K562 (cell line): Measurements from ENCODE around the gene UROS. TPM values are rescaled to one million over a fixed set of nuclear protein-coding genes. Genes with fewer than 3 reads are reported as not detected.

Experiments
- ATAC-seq: fragments of 200-7000 bp; cut with Tn5 transposase; 3 replicates; pipeline ENCODE4 v1.9.1; 2020; ENCODE audit warnings: moderate library complexity
- BruUV-seq: library from RNA; stranded (reverse); fragments of 400-500 nt; replicated peaks from 2 replicates; lab custom pipeline; 2021; lab: Mats Ljungman, UMichigan
- CTCF ChIA-PET: fragments of 300-600 bp; formaldehyde crosslinking; extraction: SDS; loops from one replicate; lab custom pipeline; 2021; ENCODE audit warnings: low intra/inter-chr PET ratio; lab: Yijun Ruan, JAX
- POLR2A ChIA-PET: fragments of 300-600, 350-650 bp; sonication (Branson Sonifier 250); formaldehyde crosslinking; extraction: SDS; loops from one replicate; lab custom pipeline; 2021; ENCODE audit warnings: antibody characterized with exemption, inconsistent platforms; lab: Yijun Ruan, JAX
- DNase-seq, 4 experiments: peaks; one replicate each; pipeline versions ENCODE4 v3.0.0 to v3.0.0-alpha.2; 2011 to 2018; ENCODE audit warnings: low spot score in 3 of 4, mixed read lengths in 3 of 4; ENCODE audit errors: extremely low read depth in 1 of 4
- FAIRE-seq: peaks from 2 replicates; lab custom pipeline; 2011; peaks lifted over from hg19 to GRCh38; lab: Jason Lieb, UNC
- H2AFZ ChIP-seq: 2 replicates; pipeline ENCODE4 v1.6.0; 2011; ENCODE audit warnings: low read depth, low read length, control low read depth, inconsistent platforms
- H3K27ac ChIP-seq: fragments of 200-600 bp; 3 replicates; pipeline ENCODE4 v1.8.0; 2011; ENCODE audit warnings: low read depth, mild to moderate bottlenecking, control low read depth, inconsistent platforms, low read length, moderate library complexity, mixed read lengths; ENCODE audit errors: extremely low read depth
- H3K27me3 ChIP-seq, 2 experiments: fragments of 300-600 bp in 1 of 2; 2 replicates in 1 of 2; 3 replicates in 1 of 2; pipeline versions ENCODE4 v1.6.0 to v1.8.0; 2011; ENCODE audit warnings: inconsistent platforms in 2 of 2, low read length in 2 of 2, mild to moderate bottlenecking in 1 of 2, mixed read lengths in 1 of 2, moderate library complexity in 1 of 2; ENCODE audit not compliant: control insufficient read depth in 2 of 2, insufficient read depth in 2 of 2
- H3K36me3 ChIP-seq: fragments of 300-600 bp; 3 replicates; pipeline ENCODE4 v1.8.0; 2011; ENCODE audit warnings: mild to moderate bottlenecking, low read length, inconsistent platforms; ENCODE audit not compliant: control insufficient read depth, insufficient read depth
- H3K4me1 ChIP-seq, 2 experiments: fragments of 200-600 bp in 1 of 2; replicated peaks in 1 of 2; 2 replicates in 1 of 2; 3 replicates in 1 of 2; pipeline versions ENCODE4 v1.5.1 to v1.8.0; 2011; ENCODE audit warnings: inconsistent platforms in 2 of 2, low read length in 2 of 2, mild to moderate bottlenecking in 1 of 2, mixed read lengths in 1 of 2, moderate library complexity in 1 of 2; ENCODE audit not compliant: control insufficient read depth in 2 of 2, insufficient read depth in 2 of 2
- H3K4me2 ChIP-seq: 2 replicates; pipeline ENCODE4 v1.6.1; 2011; ENCODE audit warnings: low read length, control low read depth, inconsistent platforms, mixed read lengths; ENCODE audit not compliant: insufficient read depth
- H3K4me3 ChIP-seq: fragments of 200-600 bp; sonication (generic), shearing (Covaris generic); 2 replicates; pipeline ENCODE4 v1.5.1; 2016; ENCODE audit warnings: control low read depth, inconsistent platforms
- H3K79me2 ChIP-seq: fragments of 200-600 bp; 3 replicates; pipeline ENCODE4 v1.8.0; 2011; ENCODE audit warnings: low read length, inconsistent platforms; ENCODE audit not compliant: control insufficient read depth, insufficient read depth
- H3K9ac ChIP-seq, 2 experiments: 2 replicates each; pipeline versions ENCODE4 v1.6.0 to v1.6.1; 2011; ENCODE audit warnings: low read depth in 2 of 2, low read length in 2 of 2, control low read depth in 1 of 2, inconsistent platforms in 1 of 2, mild to moderate bottlenecking in 1 of 2, mixed read lengths in 1 of 2; ENCODE audit not compliant: insufficient read depth in 1 of 2
- H3K9me1 ChIP-seq: one replicate; pipeline ENCODE4 v1.6.0; 2011; ENCODE audit warnings: inconsistent platforms, mild to moderate bottlenecking, low read length, moderate library complexity; ENCODE audit not compliant: control insufficient read depth, insufficient read depth
- H3K9me3 ChIP-seq: replicated peaks from 2 replicates; pipeline ENCODE4 v1.5.1; 2011; ENCODE audit warnings: low read depth, low read length, inconsistent platforms; ENCODE audit not compliant: control insufficient read depth, insufficient read depth
- H4K20me1 ChIP-seq: replicated peaks from 2 replicates; pipeline ENCODE4 v1.6.1; 2011; ENCODE audit warnings: low read length, inconsistent platforms, mixed read lengths; ENCODE audit not compliant: control insufficient read depth, insufficient read depth
- ATF4 ChIP-seq: fragments of 450-650 bp; formaldehyde crosslinking; IDR thresholded peaks from 2 replicates; pipeline ENCODE4 v1.4.0; 2022; ENCODE audit warnings: mild to moderate bottlenecking, moderate library complexity
- GATAD2B ChIP-seq: fragments of 450-650 bp; IDR thresholded peaks from 2 replicates; pipeline ENCODE4 v1.6.1; 2017; ENCODE audit warnings: mild to moderate bottlenecking, borderline replicate concordance
- RBM34 ChIP-seq: fragments of 200-400 bp; formaldehyde crosslinking; IDR thresholded peaks from 2 replicates; pipeline ENCODE4 v1.6.1; 2018; ENCODE audit warnings: low read length, borderline replicate concordance; ENCODE audit not compliant: insufficient read depth
- SP2 ChIP-seq: IDR thresholded peaks from 2 replicates; pipeline ENCODE4 v1.6.1; 2011; ENCODE audit warnings: mild to moderate bottlenecking, low read depth, low read length, moderate library complexity; ENCODE audit not compliant: poor library complexity, severe bottlenecking; ENCODE audit errors: extremely low read depth
- TEAD2 ChIP-seq: fragments of 450-650 bp; IDR thresholded peaks from 2 replicates; pipeline ENCODE4 v1.6.1; 2016; ENCODE audit warnings: missing genetic modification characterization, control low read depth, missing compliant biosample characterization
- WGBS: fragments of 100-300 bp; shearing (Covaris generic); methylation state at CpG from one replicate; pipeline ENCODE4 v1.1.6; 2016; ENCODE audit warnings: low coverage, mixed read lengths; ENCODE audit not compliant: insufficient coverage; ENCODE audit errors: missing lambda C conversion rate; 5-methylcytosine and 5-hydroxymethylcytosine counted together
- in situ Hi-C: fragments of 300-500 bp; cut with MboI; formaldehyde crosslinking; loops from 4 replicates; pipeline ENCODE4 v1.15.0; 2018; ENCODE audit warnings: inconsistent platforms, mixed read lengths
- intact Hi-C: fragments of 100-400 bp; cut with micrococcal nuclease; formaldehyde crosslinking; loops from 2 replicates; pipeline ENCODE4 v1.14.2; 2022
- polyA plus RNA-seq, 8 experiments: library from polyadenylated mRNA; depleted of rRNA in 4 of 8; stranded (reverse) in 5 of 8; unstranded in 3 of 8; fragments of >200 nt; fragmentation: Nextera tagmentation in 2 of 8; fragmentation: Illumina TruSeq in 1 of 8; extraction: Ambion mirVana in 2 of 8; extraction: Trizol in 1 of 8; gene quantifications; 2 replicates each; pipeline versions ENCODE4 v1.2.1 to v1.2.3, GENCODE V29; 2011 to 2014; ENCODE audit warnings: inconsistent platforms in 1 of 8, missing spikeins in 1 of 8
- total RNA-seq, 7 experiments: library from RNA; depleted of rRNA in 6 of 7; stranded (reverse); fragments of >200 nt in 6 of 7; fragmentation: Illumina TruSeq in 2 of 7; extraction: Trizol in 2 of 7; gene quantifications; 2 replicates each; pipeline versions ENCODE4 v1.2.1 to v1.2.3, GENCODE V29; 2011 to 2021; ENCODE audit warnings: low replicate concordance in 1 of 7

The UROS gene
- total and polyA plus RNA-seq, 9 of the 15 experiments (the other 6 are each of a cell fraction or from before 2014, with no cell fraction given), result 6.4 to 39.1 (median 32.3) TPM

GRCh38 chr10:125797994-125798662 is 24.9 kb downstream of the UROS start:
- TF ChIP-seq SP2, result no peak
- Histone ChIP-seq H3K4me1 (peaks cover 0 to 4% of the 10 kb centered on the region in 2 experiments; a peak in 2 of 5 replicates), H3K9me3 (no peaks in the 10 kb centered on the region), H3K4me2 (no peak overlapping the region), H3K79me2 (no peaks in the 10 kb centered on the region), H3K36me3 (peaks cover 25% of the 10 kb centered on the region; the same call in 2 of the 3 replicates), H2AFZ (no peak overlapping the region), H3K9me1 (no peaks in the 10 kb centered on the region), H4K20me1 (no peaks in the 10 kb centered on the region; the same call in 1 of the 2 replicates), H3K9ac (no peak overlapping the region), H3K27me3 (no peaks in the 10 kb centered on the region), H3K4me3 (no peak overlapping the region), H3K27ac (no peak overlapping the region)
- intact Hi-C loops, result no loop called here
- ChIA-PET POLR2A (interaction anchor here (0.5 to 0.8 kb wide), 2 partner anchors 9 kb away, joined by 3 read pairs; no protein-coding TSS in a partner anchor), CTCF (no interaction called here)
- 47% methylated on average over 5 of the region's 5 CpGs for WGBS
- ATAC-seq, result no peak
- no peak for FAIRE-seq
- DNase-seq, result no peak
- in situ Hi-C loops, result no loop called here
- no TSS peak for BruUV-seq

GRCh38 chr10:125797424-125797823 is 25.6 kb downstream of the UROS start:
- DNase-seq, result no peak
- no peak for ATAC-seq
- ChIA-PET POLR2A (interaction anchor here (1.0 to 2.3 kb wide), 4 partner anchors 9 to 19 kb away, joined by 3 to 5 read pairs (median 4); no protein-coding TSS in a partner anchor), CTCF (no interaction called here)
- H2AFZ ChIP-seq, result no peak overlapping the region
- peaks cover 2% of the 10 kb centered on the region for H3K9me1 ChIP-seq
- peaks cover 30% of the 10 kb centered on the region; the same call in 2 of the 3 replicates for H3K36me3 ChIP-seq
- intact Hi-C loops (no loop called here), in situ Hi-C loops (no loop called here)
- no peak for FAIRE-seq
- BruUV-seq, result no TSS peak
- no peak overlapping the region for H3K4me2 ChIP-seq
- H3K79me2 ChIP-seq, result no peaks in the 10 kb centered on the region
- no peak overlapping the region for H3K27ac ChIP-seq
- no peak overlapping the region for H3K9ac ChIP-seq
- H3K4me3 ChIP-seq, result no peak overlapping the region
- H3K4me1 ChIP-seq, result peaks cover 0 to 4% of the 10 kb centered on the region in 2 experiments; a peak in 2 of 5 replicates
- H4K20me1 ChIP-seq, result no peaks in the 10 kb centered on the region; the same call in 1 of the 2 replicates
- H3K9me3 ChIP-seq, result no peaks in the 10 kb centered on the region
- 82% methylated on average over 7 of the region's 8 CpGs for WGBS
- no peaks in the 10 kb centered on the region for H3K27me3 ChIP-seq
- TF ChIP-seq TEAD2 (tag) (no peak), RBM34 (no peak), ATF4 (CRISPR knock-in tag) (no peak), GATAD2B (no peak)
